GM12878 (cell line): ENCODE results near the gene SRP68. TPM values are rescaled to one million over a fixed set of nuclear protein-coding genes. Genes with fewer than 3 reads are reported as not detected.

Experiments
- ATAC-seq: fragments of 200-7000 bp; cut with Tn5 transposase; 3 replicates; pipeline ENCODE4 v1.9.1; 2020; ENCODE audit warnings: mild to moderate bottlenecking, moderate library complexity
- BruUV-seq: library from RNA; stranded (reverse); fragments of 400-500 nt; replicated peaks from 2 replicates; lab custom pipeline; 2021; lab: Mats Ljungman, UMichigan
- CTCF ChIA-PET: fragments of 300-600 bp; sonication (Branson Sonifier 250); formaldehyde crosslinking; extraction: SDS; loops from one replicate; lab custom pipeline; 2021; ENCODE audit warnings: inconsistent platforms; lab: Yijun Ruan, JAX
- POLR2A ChIA-PET: fragments of 350-600 bp; formaldehyde crosslinking; extraction: SDS; loops from one replicate; lab custom pipeline; 2021; ENCODE audit warnings: inconsistent platforms; lab: Charles Lee
- RAD21 ChIA-PET: fragments of 300-600 bp; sonication (Branson Sonifier 250); formaldehyde crosslinking; loops from one replicate; lab custom pipeline; 2023; ENCODE audit warnings: antibody characterized with exemption; ENCODE audit not compliant: unreplicated experiment; lab: Charles Lee
- SMC1A ChIA-PET: fragments of 300-600 bp; sonication (Branson Sonifier 250); formaldehyde crosslinking; loops from one replicate; lab custom pipeline; 2023; ENCODE audit not compliant: unreplicated experiment, uncharacterized antibody; lab: Charles Lee
- DNase-seq: peaks from one replicate; pipeline ENCODE4 v3.0.0-alpha.2; 2011; ENCODE audit warnings: low read depth, low spot score
- FAIRE-seq: peaks from 3 replicates; lab custom pipeline; 2011; peaks lifted over from hg19 to GRCh38; lab: Jason Lieb, UNC
- H2AFZ ChIP-seq: 2 replicates; pipeline ENCODE4 v1.6.0; 2011; ENCODE audit warnings: low read depth, low read length, control low read depth; ENCODE audit not compliant: control insufficient read depth
- H3K27ac ChIP-seq: 2 replicates; pipeline ENCODE4 v1.5.1; 2011; ENCODE audit warnings: control low read depth; ENCODE audit not compliant: control insufficient read depth, insufficient read depth
- H3K27me3 ChIP-seq, 2 experiments: replicated peaks in 1 of 2; 2 replicates each; pipeline versions ENCODE4 v1.6.0 to v1.6.1; 2011; ENCODE audit warnings: low read length in 1 of 2; ENCODE audit not compliant: control insufficient read depth in 2 of 2, insufficient read depth in 2 of 2
- H3K36me3 ChIP-seq, 2 experiments: 2 replicates each; pipeline ENCODE4 v1.5.1; 2011; ENCODE audit warnings: low read length in 1 of 2; ENCODE audit not compliant: control insufficient read depth in 2 of 2, insufficient read depth in 2 of 2
- H3K4me1 ChIP-seq: 2 replicates; pipeline ENCODE4 v1.6.1; 2011; ENCODE audit warnings: mild to moderate bottlenecking, low read length, moderate library complexity, mixed read lengths; ENCODE audit not compliant: control insufficient read depth, insufficient read depth
- H3K4me2 ChIP-seq: 2 replicates; pipeline ENCODE4 v1.6.0; 2011; ENCODE audit warnings: control low read depth; ENCODE audit not compliant: control insufficient read depth, insufficient read depth
- H3K4me3 ChIP-seq: fragments of 200-600 bp; sonication (generic); 2 replicates; pipeline ENCODE4 v1.5.1; 2016
- H3K79me2 ChIP-seq: 2 replicates; pipeline ENCODE4 v1.6.0; 2011; ENCODE audit warnings: low read length; ENCODE audit not compliant: control insufficient read depth, insufficient read depth
- H3K9ac ChIP-seq: 2 replicates; pipeline ENCODE4 v1.8.0; 2011; ENCODE audit warnings: low read length, control low read depth, mixed read lengths; ENCODE audit not compliant: control insufficient read depth, insufficient read depth
- H3K9me3 ChIP-seq: replicated peaks from 3 replicates; pipeline ENCODE4 v1.5.1; 2011; ENCODE audit warnings: mild to moderate bottlenecking, low read length; ENCODE audit not compliant: control insufficient read depth, insufficient read depth
- H4K20me1 ChIP-seq: 2 replicates; pipeline ENCODE4 v1.6.0; 2011; ENCODE audit not compliant: control insufficient read depth, insufficient read depth
- BRCA1 ChIP-seq: IDR thresholded peaks from 2 replicates; pipeline ENCODE4 v1.6.1; 2011; ENCODE audit warnings: low read depth, low read length, improper control_type of control experiment
- CREM ChIP-seq: IDR thresholded peaks from 2 replicates; pipeline ENCODE4 v1.6.1; 2014; ENCODE audit warnings: antibody characterized with exemption, low read depth
- HDGF ChIP-seq: fragments of 450-650 bp; IDR thresholded peaks from 2 replicates; pipeline ENCODE4 v1.6.1; 2016; ENCODE audit warnings: antibody characterized with exemption
- LARP7 ChIP-seq: fragments of 450-650 bp; IDR thresholded peaks from 2 replicates; pipeline ENCODE4 v1.6.1; 2017; ENCODE audit warnings: mild to moderate bottlenecking
- NFXL1 ChIP-seq: fragments of 450-650 bp; IDR thresholded peaks from 2 replicates; pipeline ENCODE4 v1.6.1; 2017; ENCODE audit warnings: antibody characterized with exemption, mild to moderate bottlenecking, borderline replicate concordance
- POLR2AphosphoS2 ChIP-seq: IDR thresholded peaks from 2 replicates; pipeline ENCODE4 v1.6.1; 2011; ENCODE audit warnings: low read depth, mild to moderate bottlenecking, low read length, improper control_type of control experiment, moderate library complexity
- RCOR1 ChIP-seq: conservative IDR thresholded peaks from 2 replicates; pipeline ENCODE4 v1.6.1; 2012; ENCODE audit warnings: low read depth, low read length, improper control_type of control experiment
- RELB ChIP-seq: fragments of 450-650 bp; IDR thresholded peaks from 2 replicates; pipeline ENCODE4 v1.6.1; 2017; ENCODE audit warnings: low read depth, mild to moderate bottlenecking, moderate library complexity
- SIN3A ChIP-seq: IDR thresholded peaks from 2 replicates; pipeline ENCODE4 v1.6.1; 2012; ENCODE audit warnings: low read depth, low read length, improper control_type of control experiment
- SUZ12 ChIP-seq: fragments of 200-600 bp; sonication (generic); IDR thresholded peaks from one replicate; pipeline ENCODE4 v1.6.1; 2018; ENCODE audit warnings: antibody characterized with exemption, mild to moderate bottlenecking; ENCODE audit not compliant: unreplicated experiment
- ZNF592 ChIP-seq: fragments of 450-650 bp; IDR thresholded peaks from 2 replicates; pipeline ENCODE4 v1.6.1; 2017; ENCODE audit warnings: mild to moderate bottlenecking, moderate library complexity
- WGBS: methylation state at CpG from one replicate; pipeline ENCODE4 v1.1.6; 2016; ENCODE audit warnings: low lambda C conversion rate; ENCODE audit not compliant: insufficient replicate concordance, insufficient coverage; ENCODE audit errors: missing lambda C conversion rate; 5-methylcytosine and 5-hydroxymethylcytosine counted together
- in situ Hi-C: fragments of 300-500 bp; cut with MboI; formaldehyde crosslinking; loops from 9 replicates; pipeline ENCODE4 v1.14.3; 2018; ENCODE audit warnings: mixed read lengths
- intact Hi-C: fragments of 100-400 bp; cut with micrococcal nuclease; formaldehyde crosslinking; loops from one replicate; pipeline ENCODE4 v1.14.2; 2022; ENCODE audit not compliant: unreplicated experiment
- polyA plus RNA-seq, 11 experiments: library from polyadenylated mRNA; depleted of rRNA in 4 of 11; unstranded in 6 of 11; stranded (reverse) in 5 of 11; fragments of >200 nt; fragmentation: Nextera tagmentation in 4 of 11; fragmentation: Illumina TruSeq in 1 of 11; extraction: Ambion mirVana in 4 of 11; extraction: Trizol in 1 of 11; gene quantifications; 1 replicate in 1 of 11; 2 replicates in 10 of 11; pipeline versions ENCODE4 v1.2.1 to v1.2.3, GENCODE V29; 2011 to 2016; ENCODE audit warnings: inconsistent platforms in 2 of 11, missing spikeins in 2 of 11, low read depth in 1 of 11
- total RNA-seq, 4 experiments: library from RNA; depleted of rRNA in 3 of 4; stranded (reverse); fragments of >200 nt in 3 of 4; fragmentation: Illumina TruSeq in 1 of 4; extraction: Trizol in 1 of 4; gene quantifications; 2 replicates each; pipeline versions ENCODE4 v1.2.1 to v1.2.3, GENCODE V29; 2013 to 2021
- TF ChIP-seq, protein P1 (sequence below): fragments of 450-650 bp; formaldehyde crosslinking; IDR thresholded peaks from 2 replicates; pipeline ENCODE4 v1.4.0; 2022; ENCODE audit warnings: mild to moderate bottlenecking, moderate library complexity

SRP68 gene
- total and polyA plus RNA-seq, 10 of the 15 experiments (the other 5 are each of a cell fraction or from before 2014, with no cell fraction given), result 24.7 to 89.7 (median 62.7) TPM

GRCh38 chr17:76103274-76104139, 31.2 kb upstream of the SRP68 start, which contains the start of gene EXOC7 (continued):
- TF ChIP-seq, protein P1, sequence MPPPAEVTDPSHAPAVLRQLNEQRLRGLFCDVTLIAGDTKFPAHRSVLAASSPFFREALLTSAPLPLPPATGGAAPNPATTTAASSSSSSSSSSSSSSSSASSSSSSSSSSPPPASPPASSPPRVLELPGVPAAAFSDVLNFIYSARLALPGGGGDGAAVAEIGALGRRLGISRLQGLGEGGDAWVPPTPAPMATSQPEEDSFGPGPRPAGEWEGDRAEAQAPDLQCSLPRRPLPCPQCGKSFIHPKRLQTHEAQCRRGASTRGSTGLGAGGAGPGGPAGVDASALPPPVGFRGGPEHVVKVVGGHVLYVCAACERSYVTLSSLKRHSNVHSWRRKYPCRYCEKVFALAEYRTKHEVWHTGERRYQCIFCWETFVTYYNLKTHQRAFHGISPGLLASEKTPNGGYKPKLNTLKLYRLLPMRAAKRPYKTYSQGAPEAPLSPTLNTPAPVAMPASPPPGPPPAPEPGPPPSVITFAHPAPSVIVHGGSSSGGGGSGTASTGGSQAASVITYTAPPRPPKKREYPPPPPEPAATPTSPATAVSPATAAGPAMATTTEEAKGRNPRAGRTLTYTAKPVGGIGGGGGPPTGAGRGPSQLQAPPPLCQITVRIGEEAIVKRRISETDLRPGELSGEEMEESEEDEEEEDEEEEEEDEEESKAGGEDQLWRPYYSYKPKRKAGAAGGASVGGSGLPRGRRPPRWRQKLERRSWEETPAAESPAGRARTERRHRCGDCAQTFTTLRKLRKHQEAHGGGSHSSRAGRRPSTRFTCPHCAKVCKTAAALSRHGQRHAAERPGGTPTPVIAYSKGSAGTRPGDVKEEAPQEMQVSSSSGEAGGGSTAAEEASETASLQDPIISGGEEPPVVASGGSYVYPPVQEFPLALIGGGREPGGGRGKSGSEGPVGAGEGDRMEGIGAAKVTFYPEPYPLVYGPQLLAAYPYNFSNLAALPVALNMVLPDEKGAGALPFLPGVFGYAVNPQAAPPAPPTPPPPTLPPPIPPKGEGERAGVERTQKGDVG (CRISPR knock-in tag), result no peak
- TF ChIP-seq BRCA1, result no peak
- peak; percentile 65; the same call in 1 of the 2 replicates for TF ChIP-seq POLR2AphosphoS2
- TF ChIP-seq SUZ12, result no peak
- TF ChIP-seq, all 136 proteins: peak for 39

DNA sequence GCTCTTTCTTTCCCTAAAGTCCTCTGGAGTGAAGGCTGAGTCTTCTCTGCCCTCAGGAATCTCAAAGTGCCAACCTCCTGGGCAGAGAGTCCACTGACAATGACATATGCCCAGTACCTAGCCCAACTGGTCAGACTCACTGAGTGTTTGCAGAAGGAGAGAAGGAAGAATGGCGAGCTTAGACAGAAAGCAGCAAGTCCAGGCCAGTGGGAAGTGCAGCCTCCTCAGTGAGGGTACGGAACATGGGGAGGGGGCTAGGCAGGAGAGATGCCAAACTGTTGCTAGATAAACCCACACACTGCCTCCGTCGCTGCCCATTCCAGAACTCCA, 30.6 kb upstream of the SRP68 start:
- Histone ChIP-seq H2AFZ (peak overlapping the region; percentile 90), H3K9me3 (no peaks in the 10 kb centered on the region; the same call in 2 of the 3 replicates), H3K4me2 (peak overlapping the region; percentile 86), H3K36me3 (peaks cover 1 to 10% of the 10 kb centered on the region in 2 experiments; a peak in 3 of 4 replicates), H3K9ac (peak overlapping the region; percentile 69), H4K20me1 (no peaks in the 10 kb centered on the region), H3K27ac (peak overlapping the region; percentile 71), H3K79me2 (peaks cover 14% of the 10 kb centered on the region), H3K4me3 (peak overlapping the region; percentile 90), H3K27me3 (no peaks in the 10 kb centered on the region), H3K4me1 (peaks cover 6% of the 10 kb centered on the region)
- POLR2A ChIA-PET, result interaction anchor here (0.6 to 1.3 kb wide), 2 partner anchors 76 to 162 kb away, joined by 3 read pairs; no protein-coding TSS in a partner anchor
- FAIRE-seq, result peak; percentile 54
- RAD21 ChIA-PET, result interaction anchor here (0.9 to 1.4 kb wide), 2 partner anchors 89 to 176 kb away, joined by 3 to 5 read pairs; no protein-coding TSS in a partner anchor
- no peak for DNase-seq
- ATAC-seq, result peak; percentile 10
- CTCF ChIA-PET, result interaction anchor here (0.6 to 7.6 kb wide), 7 partner anchors 16 to 470 kb away, joined by 3 to 40 read pairs (median 4); no protein-coding TSS in a partner anchor
- in situ Hi-C loops, result no loop called here
- SMC1A ChIA-PET, result interaction anchor here (0.7 to 1.3 kb wide), 3 partner anchors 24 to 170 kb away, joined by 3 to 4 read pairs (median 4); no protein-coding TSS in a partner anchor
- intact Hi-C loops, result no loop called here
- 0% methylated on average over 4 of the region's 4 CpGs for WGBS
- TSS peak; percentile 70 for BruUV-seq
- no peak for TF ChIP-seq NFXL1
- TF ChIP-seq ZNF592, result no peak
- TF ChIP-seq RELB, result no peak
- no peak for TF ChIP-seq CREM
- no peak for TF ChIP-seq LARP7
- no peak for TF ChIP-seq RCOR1
- TF ChIP-seq HDGF, result no peak
- TF ChIP-seq SIN3A, result no peak
